PC-3 (cell line): ENCODE data around the gene KAZN. TPM values are rescaled to one million over a fixed set of nuclear protein-coding genes. Genes with fewer than 3 reads are reported as not detected.

Experiments used
- ATAC-seq: fragments of 200-7000 bp; cut with Tn5 transposase; 2 replicates; pipeline ENCODE4 v1.9.1; 2020; ENCODE audit warnings: mild to moderate bottlenecking, moderate library complexity
- BruUV-seq: library from RNA; stranded (reverse); fragments of 400-500 nt; replicated peaks from 2 replicates; lab custom pipeline; 2021; lab: Mats Ljungman, UMichigan
- CTCF ChIA-PET: fragments of 300-600 bp; sonication (Branson Sonifier 250); formaldehyde crosslinking; loops from one replicate; lab custom pipeline; 2022; ENCODE audit warnings: antibody characterized with exemption; lab: Charles Lee
- POLR2A ChIA-PET: fragments of 300-600 bp; sonication (Branson Sonifier 250); formaldehyde crosslinking; loops from one replicate; lab custom pipeline; 2022; ENCODE audit warnings: antibody characterized with exemption; ENCODE audit not compliant: unreplicated experiment; lab: Charles Lee
- DNase-seq: peaks from one replicate; pipeline ENCODE4 v3.0.0-alpha.2; 2015
- H2AFZ ChIP-seq: fragments of 300-600 bp; sonication (generic); 2 replicates; pipeline ENCODE4 v1.6.0; 2016; ENCODE audit warnings: antibody characterized with exemption, low read length
- H3F3A ChIP-seq: fragments of 300-600 bp; sonication (generic); one replicate; pipeline ENCODE4 v1.6.0; 2017; ENCODE audit warnings: antibody characterized with exemption, low read length, control low read depth, mild to moderate bottlenecking; ENCODE audit not compliant: unreplicated experiment
- H3K27ac ChIP-seq: fragments of 300-600 bp; sonication (generic); 2 replicates; pipeline ENCODE4 v1.5.1; 2016; ENCODE audit warnings: mild to moderate bottlenecking, low read length
- H3K27me3 ChIP-seq: fragments of 300-600 bp; sonication (generic); 2 replicates; pipeline ENCODE4 v1.6.1; 2016; ENCODE audit warnings: low read length, mixed read lengths
- H3K36me3 ChIP-seq: fragments of 300-600 bp; sonication (generic); 2 replicates; pipeline ENCODE4 v1.6.1; 2016; ENCODE audit warnings: low read depth, mixed run types, low read length, mixed read lengths
- H3K4me1 ChIP-seq: fragments of 300-600 bp; sonication (generic); 2 replicates; pipeline ENCODE4 v1.5.1; 2016; ENCODE audit warnings: low read length; ENCODE audit not compliant: insufficient read depth
- H3K4me2 ChIP-seq: fragments of 300-600 bp; sonication (generic); 2 replicates; pipeline ENCODE4 v1.6.0; 2016; ENCODE audit warnings: low read length
- H3K4me3 ChIP-seq: fragments of 300-600 bp; sonication (generic); 2 replicates; pipeline ENCODE4 v1.5.1; 2016; ENCODE audit warnings: mild to moderate bottlenecking, low read length, mixed read lengths
- H3K79me2 ChIP-seq: fragments of 300-600 bp; sonication (generic); 2 replicates; pipeline ENCODE4 v1.6.1; 2017; ENCODE audit warnings: low read length, mixed read lengths
- H3K9ac ChIP-seq: fragments of 300-600 bp; sonication (generic); 2 replicates; pipeline ENCODE4 v1.6.0; 2016; ENCODE audit warnings: mild to moderate bottlenecking, low read length
- H3K9me2 ChIP-seq: fragments of 300-600 bp; sonication (generic); replicated peaks from 2 replicates; pipeline ENCODE4 v1.6.1; 2016; ENCODE audit warnings: mixed run types, low read length, mixed read lengths
- H3K9me3 ChIP-seq: fragments of 300-600 bp; sonication (generic); 2 replicates; pipeline ENCODE4 v1.6.1; 2016; ENCODE audit warnings: low read length, mixed read lengths
- H4K20me1 ChIP-seq: fragments of 300-600 bp; sonication (generic); 2 replicates; pipeline ENCODE4 v1.6.1; 2016; ENCODE audit warnings: low read length, mixed read lengths
- EZH2 ChIP-seq: fragments of 300-600 bp; sonication (generic); IDR thresholded peaks from one replicate; pipeline ENCODE4 v1.6.1; 2017; ENCODE audit warnings: antibody characterized with exemption, mild to moderate bottlenecking, low read length; ENCODE audit not compliant: unreplicated experiment
- EZH2phosphoT487 ChIP-seq: fragments of 300-600 bp; sonication (generic); IDR thresholded peaks from 2 replicates; pipeline ENCODE4 v1.6.1; 2018; ENCODE audit warnings: mild to moderate bottlenecking, antibody characterized with exemption, low read length, borderline replicate concordance
- intact Hi-C: fragments of 100-400 bp; cut with micrococcal nuclease; formaldehyde crosslinking; loops from 2 replicates; pipeline ENCODE4 v1.9.0; 2023
- total RNA-seq: library from RNA; depleted of rRNA; stranded (reverse); fragments of >200 nt; gene quantifications from 2 replicates; pipeline ENCODE4 v1.2.3, GENCODE V29; 2014
- TF ChIP-seq, protein P1 (sequence below): fragments of 300-600 bp; sonication (generic); conservative IDR thresholded peaks from 2 replicates; pipeline ENCODE4 v1.5.1; 2017; ENCODE audit warnings: antibody characterized with exemption, low read depth, mild to moderate bottlenecking, low read length

The KAZN gene
- total RNA-seq, 1 experiment from 2014 or later, result 2.0 TPM

DNA sequence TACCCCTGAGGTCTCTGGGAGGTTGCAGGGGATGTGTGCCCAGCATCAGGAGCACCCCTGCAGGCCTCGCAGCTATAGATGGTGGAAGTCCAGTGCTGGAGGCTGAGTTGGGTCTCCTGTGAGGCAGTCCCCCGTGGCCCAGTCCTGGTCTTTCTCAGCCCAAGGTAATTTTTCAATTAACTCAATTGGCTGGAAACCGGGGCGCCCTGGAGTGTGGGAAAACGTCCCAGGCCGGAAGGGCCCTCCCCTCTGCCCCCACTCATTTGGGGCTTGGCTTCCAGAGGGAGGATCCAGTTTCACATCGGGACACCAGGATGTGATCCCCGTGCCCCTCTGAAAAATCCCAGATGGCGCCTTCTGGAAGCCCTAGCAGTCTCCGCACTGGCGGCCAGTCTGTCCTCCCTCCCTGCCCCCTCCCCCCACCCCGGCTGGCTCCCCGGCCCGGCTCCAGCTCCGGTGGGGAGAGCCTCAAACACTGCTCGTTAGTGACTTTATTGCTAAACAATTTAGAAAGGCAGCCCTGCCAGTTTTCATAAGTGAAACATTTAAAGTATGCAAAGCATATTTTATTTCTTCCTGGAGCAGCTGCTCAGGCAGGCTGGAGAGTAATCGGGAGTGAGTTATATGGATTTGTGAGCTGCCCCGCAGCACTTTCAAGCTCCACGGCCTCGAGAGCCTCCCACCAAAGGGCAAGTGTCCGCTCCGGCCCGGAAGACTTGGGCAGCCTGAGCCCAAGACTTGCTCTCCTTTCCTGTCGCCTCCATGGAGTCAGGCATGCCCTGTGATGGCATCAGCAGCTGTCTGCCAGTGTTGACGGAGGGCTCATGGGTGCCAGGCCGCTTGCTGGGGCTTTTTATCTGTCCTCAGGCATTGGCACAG is 346.9 kb downstream of the KAZN start:
- H3K9me3 ChIP-seq, result no peaks in the 10 kb centered on the region
- H2AFZ ChIP-seq, result peak overlapping the region; percentile 43; the same call in 1 of the 2 replicates
- DNase-seq, result peak; percentile 15
- H3K4me1 ChIP-seq, result peaks cover 9% of the 10 kb centered on the region
- no peaks in the 10 kb centered on the region for H3K36me3 ChIP-seq
- no peaks in the 10 kb centered on the region for H3F3A ChIP-seq
- no peak overlapping the region for H3K27ac ChIP-seq
- H3K79me2 ChIP-seq, result no peaks in the 10 kb centered on the region
- no peak overlapping the region for H3K4me3 ChIP-seq
- H3K4me2 ChIP-seq, result peak overlapping the region; percentile 5; the same call in 1 of the 2 replicates
- no peaks in the 10 kb centered on the region for H3K9me2 ChIP-seq
- H3K9ac ChIP-seq, result no peak overlapping the region
- no peak for TF ChIP-seq EZH2
- TF ChIP-seq, protein P1, sequence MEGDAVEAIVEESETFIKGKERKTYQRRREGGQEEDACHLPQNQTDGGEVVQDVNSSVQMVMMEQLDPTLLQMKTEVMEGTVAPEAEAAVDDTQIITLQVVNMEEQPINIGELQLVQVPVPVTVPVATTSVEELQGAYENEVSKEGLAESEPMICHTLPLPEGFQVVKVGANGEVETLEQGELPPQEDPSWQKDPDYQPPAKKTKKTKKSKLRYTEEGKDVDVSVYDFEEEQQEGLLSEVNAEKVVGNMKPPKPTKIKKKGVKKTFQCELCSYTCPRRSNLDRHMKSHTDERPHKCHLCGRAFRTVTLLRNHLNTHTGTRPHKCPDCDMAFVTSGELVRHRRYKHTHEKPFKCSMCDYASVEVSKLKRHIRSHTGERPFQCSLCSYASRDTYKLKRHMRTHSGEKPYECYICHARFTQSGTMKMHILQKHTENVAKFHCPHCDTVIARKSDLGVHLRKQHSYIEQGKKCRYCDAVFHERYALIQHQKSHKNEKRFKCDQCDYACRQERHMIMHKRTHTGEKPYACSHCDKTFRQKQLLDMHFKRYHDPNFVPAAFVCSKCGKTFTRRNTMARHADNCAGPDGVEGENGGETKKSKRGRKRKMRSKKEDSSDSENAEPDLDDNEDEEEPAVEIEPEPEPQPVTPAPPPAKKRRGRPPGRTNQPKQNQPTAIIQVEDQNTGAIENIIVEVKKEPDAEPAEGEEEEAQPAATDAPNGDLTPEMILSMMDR, result no peak
- TF ChIP-seq EZH2phosphoT487, result no peak
- no TSS peak for BruUV-seq
- intact Hi-C loops, result no loop called here
- H3K27me3 ChIP-seq, result no peaks in the 10 kb centered on the region
- POLR2A ChIA-PET, result no interaction called here
- CTCF ChIA-PET, result no interaction called here
- peak; percentile 29; the same call in 1 of the 2 replicates for ATAC-seq
- no peaks in the 10 kb centered on the region for H4K20me1 ChIP-seq

DNA sequence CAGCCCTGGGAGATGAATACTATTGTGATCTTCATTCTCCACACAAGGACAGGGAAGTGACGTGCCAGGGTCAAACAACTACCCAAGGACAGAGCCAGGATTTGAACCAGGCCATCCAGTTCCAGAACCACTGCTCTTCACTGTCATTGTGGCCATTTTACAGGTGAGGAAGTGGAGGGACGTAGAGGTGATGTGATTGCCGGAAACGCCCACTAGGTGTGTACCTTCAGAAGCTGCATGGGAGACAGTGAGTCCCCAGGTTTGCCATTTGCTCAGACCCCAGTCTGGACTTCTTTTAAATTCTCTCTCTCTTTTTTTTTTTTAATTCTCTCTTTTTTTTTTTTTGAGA is 347.5 kb downstream of the KAZN start:
- no peak for ATAC-seq
- Histone ChIP-seq H3K4me1 (peaks cover 9% of the 10 kb centered on the region), H3F3A (no peaks in the 10 kb centered on the region), H3K79me2 (no peaks in the 10 kb centered on the region), H3K27ac (no peak overlapping the region), H3K9me3 (no peaks in the 10 kb centered on the region), H4K20me1 (no peaks in the 10 kb centered on the region), H3K36me3 (no peaks in the 10 kb centered on the region), H2AFZ (peak overlapping the region; percentile 43; the same call in 1 of the 2 replicates), H3K9me2 (no peaks in the 10 kb centered on the region), H3K4me3 (no peak overlapping the region), H3K9ac (no peak overlapping the region), H3K4me2 (peak overlapping the region; percentile 5; the same call in 1 of the 2 replicates), H3K27me3 (no peaks in the 10 kb centered on the region)
- intact Hi-C loops, result no loop called here
- POLR2A ChIA-PET, result no interaction called here
- DNase-seq, result no peak
- BruUV-seq, result no TSS peak
- CTCF ChIA-PET, result no interaction called here
- TF ChIP-seq, protein P1, result no peak
- no peak for TF ChIP-seq EZH2
- no peak for TF ChIP-seq EZH2phosphoT487

DNA sequence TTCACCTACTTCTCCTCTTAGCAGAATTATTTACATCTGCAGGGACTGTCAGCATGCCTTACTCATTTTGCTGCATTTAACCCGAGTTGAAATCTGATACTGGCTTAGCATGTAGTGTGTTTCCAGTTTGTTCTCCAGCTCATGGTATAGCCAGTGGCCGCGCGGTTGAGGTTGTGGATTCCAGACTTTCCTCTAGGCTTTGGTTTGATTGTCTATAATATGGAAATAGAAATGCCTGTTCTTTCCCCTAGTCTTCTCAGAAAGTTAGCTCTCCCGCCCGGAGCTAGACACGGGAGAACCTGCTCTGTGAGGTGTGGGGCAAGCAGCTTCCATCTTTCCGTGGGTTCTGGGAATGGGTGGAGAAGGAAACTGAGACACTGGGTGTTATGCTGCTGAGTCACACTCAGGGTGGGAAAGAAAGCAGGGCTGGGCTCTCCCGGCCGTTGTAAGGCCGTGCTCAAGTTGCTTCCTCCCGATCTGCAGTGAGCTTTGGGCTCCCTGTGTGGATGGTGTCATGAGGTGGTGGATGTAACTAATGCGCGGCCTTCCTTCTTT is 348.3 kb downstream of the KAZN start:
- Histone ChIP-seq H3K27me3 (no peaks in the 10 kb centered on the region), H3K9me2 (no peaks in the 10 kb centered on the region), H4K20me1 (no peaks in the 10 kb centered on the region), H3K79me2 (no peaks in the 10 kb centered on the region), H3K27ac (no peak overlapping the region), H3F3A (no peaks in the 10 kb centered on the region), H3K4me2 (no peak overlapping the region), H3K4me3 (no peak overlapping the region), H2AFZ (peak overlapping the region; percentile 32; the same call in 1 of the 2 replicates), H3K36me3 (no peaks in the 10 kb centered on the region), H3K4me1 (peaks cover 9% of the 10 kb centered on the region), H3K9ac (no peak overlapping the region), H3K9me3 (no peaks in the 10 kb centered on the region)
- TF ChIP-seq EZH2phosphoT487 (no peak), EZH2 (no peak)
- TF ChIP-seq, protein P1, result no peak
- peak; percentile 16 for DNase-seq
- peak; percentile 42 for ATAC-seq
- ChIA-PET CTCF (no interaction called here), POLR2A (no interaction called here)
- no TSS peak for BruUV-seq
- intact Hi-C loops, result no loop called here
